ENCODE results near the gene XPNPEP1. TPM values are rescaled to one million over a fixed set of nuclear protein-coding genes. Genes with fewer than 3 reads are reported as not detected.

Gene XPNPEP1
- total and polyA plus RNA-seq, 9 donors, result 61.4 to 76.7 (median 65.2) TPM

DNA sequence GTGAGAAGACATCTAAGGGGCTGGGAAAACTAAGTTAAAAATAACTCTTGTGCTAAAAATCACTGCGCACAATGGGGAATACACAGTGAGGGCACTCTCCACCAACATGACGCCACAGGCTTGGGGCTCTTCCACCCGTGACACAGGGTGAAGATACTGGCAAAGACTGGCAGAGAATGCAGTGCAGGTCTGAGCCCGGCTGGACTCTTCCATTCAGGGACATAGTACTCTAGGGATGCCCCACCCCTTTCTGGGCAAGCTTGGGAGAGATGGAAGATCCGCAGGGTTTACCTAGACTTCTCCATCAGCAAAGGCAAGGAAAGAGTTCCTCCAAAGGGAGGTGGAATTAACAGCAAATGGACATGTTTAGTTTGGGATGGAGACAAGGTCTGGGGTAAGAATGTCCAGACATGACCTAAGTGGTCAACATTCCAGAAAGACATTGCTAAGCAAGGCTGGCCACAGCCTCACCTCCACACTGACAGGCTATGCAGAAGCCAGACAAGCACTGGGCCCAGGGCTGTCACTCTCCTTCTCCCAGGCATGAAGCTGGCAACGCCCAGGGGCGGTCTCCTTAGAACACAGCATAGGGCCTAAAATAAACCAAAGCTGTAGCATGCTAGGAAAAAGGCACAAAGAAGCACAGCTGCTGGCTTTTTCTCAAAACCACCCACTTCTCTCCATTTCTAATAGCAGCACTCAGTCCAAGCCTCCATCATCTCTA, 28.1 kb downstream of the XPNPEP1 start:
- H3K36me3 ChIP-seq (ENCODE audit: control insufficient read depth, insufficient read depth, low read length), result peaks cover 28% of the 10 kb centered on the region
- H3K9me3 ChIP-seq (replicated peaks; ENCODE audit: control insufficient read depth, low read depth, low read length), result no peaks in the 10 kb centered on the region
- peak overlapping the region; percentile 72 for H3K27ac ChIP-seq (ENCODE audit: low read length)
- peak; percentile 56 for DNase-seq
- no peak overlapping the region for H3K4me3 ChIP-seq (ENCODE audit: low read length)
- no peaks in the 10 kb centered on the region for H3K27me3 ChIP-seq (ENCODE audit: control insufficient read depth, insufficient read depth, low read length)
- H3K4me1 ChIP-seq (ENCODE audit: control insufficient read depth, insufficient read depth, low read length), result peaks cover 44% of the 10 kb centered on the region
- WGBS (ENCODE audit: insufficient coverage), result 87% methylated on average over 4 of the region's 7 CpGs

DNA sequence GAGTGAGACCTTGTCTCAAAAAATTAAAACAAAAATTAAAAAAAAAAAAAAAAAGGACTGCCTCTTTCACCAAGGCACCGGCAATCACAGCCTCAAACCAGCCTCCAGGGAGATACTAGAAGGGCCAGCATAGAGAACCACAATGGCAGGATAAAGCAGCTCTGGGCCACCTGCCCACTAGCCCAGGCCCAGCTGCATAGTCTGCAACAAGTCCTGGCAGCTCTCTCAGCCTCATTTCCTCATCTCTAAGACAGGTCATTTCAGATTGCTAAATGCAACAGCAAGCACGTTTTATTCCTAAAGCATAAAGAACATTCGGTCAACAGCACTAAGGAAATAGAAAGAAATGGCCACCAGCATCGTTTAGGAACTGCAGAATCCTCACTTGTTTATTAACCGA, 28.8 kb downstream of the XPNPEP1 start:
- WGBS (ENCODE audit: insufficient coverage), result 17% methylated on average over 2 of the region's 5 CpGs

GRCh38 chr10:109893386-109893785, 29.9 kb downstream of the XPNPEP1 start:
- Histone ChIP-seq H3K27me3 (ENCODE audit: control insufficient read depth, insufficient read depth, low read length) (no peaks in the 10 kb centered on the region), H3K27ac (ENCODE audit: low read length) (no peak overlapping the region), H3K36me3 (ENCODE audit: control insufficient read depth, insufficient read depth, low read length) (peaks cover 32% of the 10 kb centered on the region), H3K4me1 (ENCODE audit: control insufficient read depth, insufficient read depth, low read length) (peaks cover 35% of the 10 kb centered on the region), H3K4me3 (ENCODE audit: low read length) (no peak overlapping the region), H3K9me3 (replicated peaks; ENCODE audit: control insufficient read depth, low read depth, low read length) (no peaks in the 10 kb centered on the region)
- 100% methylated on average over 1 of the region's 4 CpGs for WGBS (ENCODE audit: insufficient coverage)
- no peak for DNase-seq

More for the DNA sequence above, 28.8 kb downstream of the XPNPEP1 start:
- Histone ChIP-seq H3K27me3 (ENCODE audit: control insufficient read depth, insufficient read depth, low read length) (no peaks in the 10 kb centered on the region), H3K4me1 (ENCODE audit: control insufficient read depth, insufficient read depth, low read length) (peaks cover 44% of the 10 kb centered on the region), H3K4me3 (ENCODE audit: low read length) (no peak overlapping the region), H3K27ac (ENCODE audit: low read length) (peak overlapping the region; percentile 52), H3K9me3 (replicated peaks; ENCODE audit: control insufficient read depth, low read depth, low read length) (no peaks in the 10 kb centered on the region), H3K36me3 (ENCODE audit: control insufficient read depth, insufficient read depth, low read length) (peaks cover 31% of the 10 kb centered on the region)
- DNase-seq, result peak; percentile 81

- peaks cover 32% of the 10 kb centered on the region for H3K4me1 ChIP-seq (ENCODE audit: control insufficient read depth, insufficient read depth, low read length)
- H3K4me3 ChIP-seq (ENCODE audit: low read length), result no peak overlapping the region
- no peaks in the 10 kb centered on the region for H3K9me3 ChIP-seq (replicated peaks; ENCODE audit: control insufficient read depth, low read depth, low read length)
- H3K27ac ChIP-seq (ENCODE audit: low read length), result no peak overlapping the region
- 18% methylated on average over 5 of the region's 9 CpGs for WGBS (ENCODE audit: insufficient coverage)
- H3K36me3 ChIP-seq (ENCODE audit: control insufficient read depth, insufficient read depth, low read length), result peaks cover 36% of the 10 kb centered on the region
- peak; percentile 65 for DNase-seq
- no peaks in the 10 kb centered on the region for H3K27me3 ChIP-seq (ENCODE audit: control insufficient read depth, insufficient read depth, low read length)
These were observed 30.4 kb downstream of the XPNPEP1 start for GRCh38 chr10:109892931-109893330.

DNA sequence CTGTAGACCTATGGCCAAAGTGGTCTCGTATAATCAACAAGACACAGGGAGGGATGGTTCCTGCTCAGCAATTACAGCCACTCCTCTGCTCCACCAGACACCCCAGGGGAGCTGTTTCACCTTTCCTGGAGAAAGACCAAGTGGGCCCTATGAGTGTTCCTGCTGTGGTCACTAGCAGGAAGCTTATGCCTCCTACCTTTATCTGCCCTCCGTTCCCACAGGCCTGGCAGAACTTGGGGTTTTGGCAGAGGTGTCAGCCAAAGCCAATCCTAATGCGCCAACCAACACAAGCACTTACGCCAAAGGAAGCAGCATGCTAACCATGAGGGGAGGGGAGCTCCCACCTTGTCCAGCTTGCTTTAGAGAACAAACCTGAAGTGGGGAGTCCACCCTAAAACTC, 31.2 kb downstream of the XPNPEP1 start:
- Histone ChIP-seq H3K36me3 (ENCODE audit: control insufficient read depth, insufficient read depth, low read length) (peaks cover 43% of the 10 kb centered on the region), H3K27me3 (ENCODE audit: control insufficient read depth, insufficient read depth, low read length) (no peaks in the 10 kb centered on the region), H3K9me3 (replicated peaks; ENCODE audit: control insufficient read depth, low read depth, low read length) (no peaks in the 10 kb centered on the region), H3K4me3 (ENCODE audit: low read length) (no peak overlapping the region), H3K27ac (ENCODE audit: low read length) (no peak overlapping the region), H3K4me1 (ENCODE audit: control insufficient read depth, insufficient read depth, low read length) (peaks cover 32% of the 10 kb centered on the region)
- no CpG with 5 or more reads among the region's 4 CpGs for WGBS (ENCODE audit: insufficient coverage)
- no peak for DNase-seq

DNA sequence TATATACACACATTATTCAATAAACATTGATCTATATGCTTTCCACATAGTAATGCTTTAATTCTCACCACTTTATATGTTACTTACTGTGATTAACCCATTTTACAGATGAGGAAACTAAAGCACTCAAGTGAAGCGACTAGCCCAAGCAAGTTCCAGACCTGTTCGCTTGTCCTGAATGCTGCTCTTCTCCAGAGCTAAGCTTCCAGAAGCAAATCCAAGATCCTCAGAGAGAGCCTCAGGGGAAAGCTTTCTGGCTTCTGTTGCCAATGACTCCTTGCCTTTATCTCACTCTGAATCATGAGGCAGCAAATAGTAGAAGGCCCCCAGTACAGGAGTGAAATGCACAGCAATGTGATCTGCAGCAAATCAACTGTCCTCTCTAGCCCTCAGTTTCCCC, 32.2 kb downstream of the XPNPEP1 start:
- H3K9me3 ChIP-seq (replicated peaks; ENCODE audit: control insufficient read depth, low read depth, low read length), result no peaks in the 10 kb centered on the region
- H3K27ac ChIP-seq (ENCODE audit: low read length), result no peak overlapping the region
- H3K4me3 ChIP-seq (ENCODE audit: low read length), result no peak overlapping the region
- no peaks in the 10 kb centered on the region for H3K27me3 ChIP-seq (ENCODE audit: control insufficient read depth, insufficient read depth, low read length)
- H3K4me1 ChIP-seq (ENCODE audit: control insufficient read depth, insufficient read depth, low read length), result peaks cover 32% of the 10 kb centered on the region
- DNase-seq, result no peak
- peaks cover 50% of the 10 kb centered on the region for H3K36me3 ChIP-seq (ENCODE audit: control insufficient read depth, insufficient read depth, low read length)
- WGBS (ENCODE audit: insufficient coverage), result 77% methylated on average over 2 of the region's 2 CpGs

DNA sequence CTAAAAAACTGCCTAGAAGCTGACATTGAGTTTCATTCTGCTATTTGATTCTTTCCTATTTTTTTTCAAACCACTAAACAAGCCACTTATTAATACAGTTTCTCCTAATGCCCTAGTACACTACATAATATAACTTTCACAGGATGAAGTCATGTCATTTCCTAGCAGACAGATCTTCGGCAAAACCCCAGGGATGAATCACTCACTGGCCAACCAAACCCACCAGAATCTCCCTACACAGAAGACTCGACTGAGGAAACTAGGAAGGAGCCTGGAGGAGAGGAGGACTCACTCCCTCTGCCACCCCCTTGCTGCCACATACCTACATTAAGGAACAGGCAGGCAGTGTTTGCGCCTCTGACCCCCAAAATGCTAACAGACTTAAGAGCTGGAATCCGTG, 33.4 kb downstream of the XPNPEP1 start:
- Histone ChIP-seq H3K27ac (ENCODE audit: low read length) (no peak overlapping the region), H3K9me3 (replicated peaks; ENCODE audit: control insufficient read depth, low read depth, low read length) (no peaks in the 10 kb centered on the region), H3K4me3 (ENCODE audit: low read length) (no peak overlapping the region), H3K36me3 (ENCODE audit: control insufficient read depth, insufficient read depth, low read length) (peaks cover 55% of the 10 kb centered on the region), H3K27me3 (ENCODE audit: control insufficient read depth, insufficient read depth, low read length) (no peaks in the 10 kb centered on the region), H3K4me1 (ENCODE audit: control insufficient read depth, insufficient read depth, low read length) (peaks cover 21% of the 10 kb centered on the region)
- WGBS (ENCODE audit: insufficient coverage), result no CpG with 5 or more reads among the region's 4 CpGs
- DNase-seq, result no peak

GRCh38 chr10:109887776-109888175, 35.5 kb downstream of the XPNPEP1 start:
- Histone ChIP-seq H3K36me3 (ENCODE audit: control insufficient read depth, insufficient read depth, low read length) (peaks cover 66% of the 10 kb centered on the region), H3K9me3 (replicated peaks; ENCODE audit: control insufficient read depth, low read depth, low read length) (no peaks in the 10 kb centered on the region), H3K27ac (ENCODE audit: low read length) (no peak overlapping the region), H3K27me3 (ENCODE audit: control insufficient read depth, insufficient read depth, low read length) (no peaks in the 10 kb centered on the region), H3K4me3 (ENCODE audit: low read length) (no peak overlapping the region), H3K4me1 (ENCODE audit: control insufficient read depth, insufficient read depth, low read length) (peaks cover 14% of the 10 kb centered on the region)
- no peak for DNase-seq
- WGBS (ENCODE audit: insufficient coverage), result 88% methylated on average over 9 of the region's 9 CpGs

GRCh38 chr10:109887243-109887642, 36.1 kb downstream of the XPNPEP1 start:
- WGBS (ENCODE audit: insufficient coverage), result 34% methylated on average over 4 of the region's 5 CpGs
- Histone ChIP-seq H3K36me3 (ENCODE audit: control insufficient read depth, insufficient read depth, low read length) (peaks cover 68% of the 10 kb centered on the region), H3K27ac (ENCODE audit: low read length) (no peak overlapping the region), H3K27me3 (ENCODE audit: control insufficient read depth, insufficient read depth, low read length) (no peaks in the 10 kb centered on the region), H3K4me3 (ENCODE audit: low read length) (no peak overlapping the region), H3K9me3 (replicated peaks; ENCODE audit: control insufficient read depth, low read depth, low read length) (no peaks in the 10 kb centered on the region), H3K4me1 (ENCODE audit: control insufficient read depth, insufficient read depth, low read length) (peaks cover 12% of the 10 kb centered on the region)
- DNase-seq, result no peak

DNA sequence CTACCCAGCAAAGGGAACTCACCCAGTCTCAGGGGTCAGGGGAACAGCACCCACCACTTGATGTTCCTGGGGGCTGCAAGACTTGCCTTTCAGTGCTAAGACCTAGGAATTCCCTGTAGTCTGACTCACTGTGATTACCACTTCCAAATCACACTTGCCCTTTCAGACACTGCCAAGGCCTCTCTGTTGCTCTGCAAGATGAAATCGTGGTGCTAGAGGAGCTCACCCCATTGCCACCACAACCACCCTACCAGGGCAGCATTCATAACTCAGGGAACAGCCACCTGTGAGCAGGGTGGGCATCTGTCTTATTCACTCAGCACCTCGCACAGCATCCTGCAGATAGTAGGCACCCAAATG, 36.5 kb downstream of the XPNPEP1 start:
- no peaks in the 10 kb centered on the region for H3K27me3 ChIP-seq (ENCODE audit: control insufficient read depth, insufficient read depth, low read length)
- no peaks in the 10 kb centered on the region for H3K9me3 ChIP-seq (replicated peaks; ENCODE audit: control insufficient read depth, low read depth, low read length)
- WGBS (ENCODE audit: insufficient coverage), result 84% methylated on average over 2 of the region's 2 CpGs
- peaks cover 66% of the 10 kb centered on the region for H3K36me3 ChIP-seq (ENCODE audit: control insufficient read depth, insufficient read depth, low read length)
- no peak overlapping the region for H3K4me3 ChIP-seq (ENCODE audit: low read length)
- peaks cover 11% of the 10 kb centered on the region for H3K4me1 ChIP-seq (ENCODE audit: control insufficient read depth, insufficient read depth, low read length)
- H3K27ac ChIP-seq (ENCODE audit: low read length), result no peak overlapping the region
- DNase-seq, result no peak
